A375 (cell line): ENCODE measurements around the gene ANKRD6. TPM values are rescaled to one million over a fixed set of nuclear protein-coding genes. Genes with fewer than 3 reads are reported as not detected.

ENCODE experiments used
- small RNA-seq: library from RNA; depleted of rRNA; stranded (forward); fragments of <200 nt; gene quantifications from one replicate; pipeline ENCODE3, GENCODE V24; 2014
- total RNA-seq: library from RNA; depleted of rRNA; stranded (reverse); fragments of >200 nt; shearing (Covaris generic); gene quantifications from 2 replicates; pipeline ENCODE4 v1.2.3, GENCODE V29; 2014; rRNA removed

The ANKRD6 gene
- 0.91 and 2.7 TPM in 2 replicates for total RNA-seq

GRCh38 chr6:89432875-89433251, at the start of gene ANKRD6:
ANKRD6 (plus strand) TSS chr6:89433152; CDS start chr6:89566977, 133,825 bp downstream.

GRCh38 chr6:89412071-89413005, 20.6 kb upstream of the ANKRD6 start, which contains the start of gene RRAGD:
RRAGD (minus strand) TSS chr6:89412273; CDS start chr6:89411993, 280 bp downstream.

GRCh38 chr6:89638320-89639195, 205.6 kb downstream of the ANKRD6 start, which contains the start of gene LYRM2:
LYRM2 (minus strand) TSS chr6:89638747; CDS start chr6:89638716, 31 bp downstream.

Small RNAs within 50 kb of the gene (small RNA-seq; reads per million reads assigned to genes)
- not detected for gene RN7SL11P

Other genes with a start within 250 kb of the ANKRD6 start
- gene GABRR1, start 215.8 kb upstream of the ANKRD6 start, total RNA-seq = not detected in 2 replicates
- gene GABRR2, start 117.9 kb upstream of the ANKRD6 start, total RNA-seq = 0.24 and 0.26 TPM in 2 replicates
- gene UBE2J1, start 80.4 kb upstream of the ANKRD6 start, total RNA-seq = 20.6 and 21.0 TPM in 2 replicates
- gene RRAGD, start 20.9 kb upstream of the ANKRD6 start, total RNA-seq = 4.0 and 4.5 TPM in 2 replicates
- 8.6 and 15.3 TPM in 2 replicates for gene LYRM2, start 205.6 kb downstream of the ANKRD6 start, total RNA-seq